Neural progenitor cell (in vitro differentiated cells): ENCODE data around the gene ARV1.

Experiments used
- CTCF ChIP-seq: fragments of 200-600 bp; sonication (generic); IDR thresholded peaks from 2 replicates; pipeline ENCODE4 v1.5.1; 2017; ENCODE audit warnings: antibody characterized with exemption, mild to moderate bottlenecking
- EZH2 ChIP-seq: fragments of 200-600 bp; sonication (generic); IDR thresholded peaks from 2 replicates; pipeline ENCODE4 v1.6.1; 2017; ENCODE audit warnings: antibody characterized with exemption, mild to moderate bottlenecking, moderate library complexity

GRCh38 chr1:230977761-230978490 is 968 bp upstream of the ARV1 start:
- no peak for TF ChIP-seq CTCF
- peak; percentile 7 for TF ChIP-seq EZH2
